Central memory CD8-positive, alpha-beta T cell (primary cell): ENCODE data around the gene NR2F1.

Source experiments
- ATAC-seq: fragments of 150-1000 bp; cut with Tn5 transposase; replicated peaks from 2 replicates; pipeline ENCODE4 v1.10.0; 2022; ENCODE audit warnings: mild to moderate bottlenecking, moderate FRiP score, moderate number of reproducible peaks; ENCODE audit not compliant: poor library complexity, severe bottlenecking; ENCODE audit errors: extremely low read depth
- DNase-seq, 2 donors: peaks; one replicate each; pipeline ENCODE4 v3.0.0; 2021; ENCODE audit warnings: low spot score in 2 of 2
- H3K27ac Mint-ChIP-seq: one replicate; pipeline ENCODE4 v1.8.0; 2022; ENCODE audit warnings: low read depth, mild to moderate bottlenecking, moderate library complexity, mixed read lengths
- H3K27me3 Mint-ChIP-seq: one replicate; pipeline ENCODE4 v1.8.0; 2022; ENCODE audit warnings: mixed read lengths
- H3K36me3 Mint-ChIP-seq: one replicate; pipeline ENCODE4 v1.8.0; 2022; ENCODE audit warnings: mild to moderate bottlenecking, moderate library complexity, mixed read lengths; ENCODE audit not compliant: insufficient read depth
- H3K4me1 Mint-ChIP-seq: one replicate; pipeline ENCODE4 v1.8.0; 2022; ENCODE audit warnings: mixed read lengths
- H3K4me3 Mint-ChIP-seq: one replicate; pipeline ENCODE4 v1.8.0; 2022; ENCODE audit warnings: mild to moderate bottlenecking, moderate library complexity, mixed read lengths
- H3K9me3 Mint-ChIP-seq: one replicate; pipeline ENCODE4 v1.8.0; 2022; ENCODE audit warnings: mixed read lengths

Gene NR2F1

GRCh38 chr5:93600409-93601070, 17.5 kb downstream of the NR2F1 start:
- ATAC-seq: no peak
- no peaks in the 10 kb centered on the region for H3K27me3 Mint-ChIP-seq
- peaks cover 7% of the 10 kb centered on the region for H3K36me3 Mint-ChIP-seq
- H3K4me3 Mint-ChIP-seq: no peak overlapping the region
- no peaks in the 10 kb centered on the region for H3K9me3 Mint-ChIP-seq
- H3K4me1 Mint-ChIP-seq: peaks cover 16% of the 10 kb centered on the region
- no peak overlapping the region for H3K27ac Mint-ChIP-seq
- no peak for DNase-seq

DNA sequence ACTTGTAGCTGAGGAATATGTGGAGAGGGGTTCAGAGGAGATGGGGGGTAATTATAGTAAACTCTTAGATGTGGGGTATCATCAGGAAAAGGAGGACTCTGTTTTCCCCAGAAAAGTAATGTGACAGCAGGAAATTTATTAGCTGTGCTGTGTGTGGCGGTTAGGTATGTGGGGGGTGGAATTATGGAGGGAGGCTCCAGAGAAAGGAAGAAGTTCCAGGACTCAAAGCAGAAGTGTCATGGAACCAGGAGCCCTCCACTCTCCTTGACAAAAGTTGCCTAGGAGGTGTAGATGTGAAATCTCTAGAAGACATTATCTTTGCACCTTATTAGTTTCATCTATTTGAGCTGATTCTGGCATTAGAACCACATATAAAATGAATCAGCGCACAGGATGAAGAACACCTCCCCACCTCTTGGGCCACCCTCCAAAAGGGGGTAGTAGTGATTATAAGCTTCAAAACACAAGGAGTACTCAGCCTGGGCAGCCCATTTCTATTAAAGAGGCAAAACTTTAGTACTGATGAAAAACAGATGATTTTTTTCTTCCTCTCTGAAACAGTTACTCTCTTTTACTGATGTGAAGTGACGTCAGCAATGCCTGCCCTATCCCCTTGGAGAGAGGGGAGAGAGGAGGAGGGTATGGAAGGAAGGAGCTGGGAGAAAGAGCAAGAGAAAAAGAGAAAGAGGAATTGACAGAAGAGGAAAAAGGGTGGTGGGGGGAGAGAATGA, 18.2 kb downstream of the NR2F1 start:
- peaks cover 6% of the 10 kb centered on the region for H3K36me3 Mint-ChIP-seq
- H3K27me3 Mint-ChIP-seq: no peaks in the 10 kb centered on the region
- no peak overlapping the region for H3K27ac Mint-ChIP-seq

GRCh38 chr5:93601802-93602155, 18.8 kb downstream of the NR2F1 start:
- no peak overlapping the region for H3K27ac Mint-ChIP-seq
- H3K27me3 Mint-ChIP-seq: no peaks in the 10 kb centered on the region
- no peak overlapping the region for H3K4me3 Mint-ChIP-seq

More for the DNA sequence above, 18.2 kb downstream of the NR2F1 start:
- no peak for ATAC-seq
- Mint-ChIP-seq H3K4me3 (no peak overlapping the region), H3K4me1 (peaks cover 11% of the 10 kb centered on the region), H3K9me3 (no peaks in the 10 kb centered on the region)
- no peak for DNase-seq

GRCh38 chr5:93602241-93603077, 19.4 kb downstream of the NR2F1 start:
- Mint-ChIP-seq H3K36me3 (peaks cover 5% of the 10 kb centered on the region), H3K27ac (no peak overlapping the region), H3K27me3 (no peaks in the 10 kb centered on the region), H3K4me1 (peaks cover 9% of the 10 kb centered on the region), H3K4me3 (no peak overlapping the region), H3K9me3 (no peaks in the 10 kb centered on the region)
- no peak for DNase-seq
- no peak for ATAC-seq

More at GRCh38 chr5:93601802-93602155, 18.8 kb downstream of the NR2F1 start:
- no peaks in the 10 kb centered on the region for H3K9me3 Mint-ChIP-seq
- H3K36me3 Mint-ChIP-seq: peaks cover 5% of the 10 kb centered on the region
- DNase-seq (no peak), ATAC-seq (no peak)
- H3K4me1 Mint-ChIP-seq: peaks cover 6% of the 10 kb centered on the region

GRCh38 chr5:93603078-93603792, 20.2 kb downstream of the NR2F1 start:
- no peak overlapping the region for H3K27ac Mint-ChIP-seq

DNA sequence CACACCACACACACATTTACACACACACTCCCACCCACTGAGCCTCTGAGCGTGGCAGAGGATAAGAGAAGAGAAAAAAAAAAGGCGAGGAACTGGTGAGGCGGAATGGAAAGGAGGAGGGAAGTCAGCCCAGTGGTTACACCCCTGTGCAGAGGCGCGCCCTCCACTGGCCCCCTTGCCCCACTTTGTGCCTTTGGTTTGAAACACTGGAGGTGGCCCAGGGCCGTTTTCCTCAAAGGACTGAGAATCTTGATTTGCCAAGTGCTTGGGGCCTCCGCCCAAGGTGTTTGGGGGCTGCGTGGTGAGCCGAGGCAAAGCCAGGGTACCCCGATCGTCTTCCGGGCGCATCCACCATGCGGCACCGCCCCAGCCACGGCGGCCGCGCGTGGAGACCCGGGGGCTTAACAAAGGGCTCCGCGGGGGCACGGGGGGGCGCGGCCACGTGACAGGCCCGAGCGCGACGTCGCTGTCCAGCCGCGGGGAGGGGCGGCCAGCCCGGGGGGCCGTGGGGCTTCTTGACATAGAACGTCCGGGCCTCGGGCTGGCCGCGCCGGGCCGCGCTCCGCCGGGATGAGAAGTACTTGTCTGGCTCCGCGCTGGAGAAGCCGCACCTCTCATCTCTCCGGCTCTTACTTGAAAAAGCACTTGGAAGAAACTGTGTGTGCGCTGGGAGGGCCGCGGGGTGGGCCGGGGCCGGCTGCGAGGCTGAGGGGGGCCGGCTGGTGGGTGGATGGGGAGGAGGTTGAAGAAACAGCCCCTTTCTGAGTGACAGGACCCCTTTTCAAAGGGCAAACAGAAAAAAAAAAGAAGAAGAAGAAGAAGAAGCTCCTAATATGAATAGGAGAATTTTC, 21.0 kb downstream of the NR2F1 start:
- H3K4me1 Mint-ChIP-seq: peaks cover 15% of the 10 kb centered on the region
- H3K4me3 Mint-ChIP-seq: no peak overlapping the region
- H3K9me3 Mint-ChIP-seq: no peaks in the 10 kb centered on the region
- H3K27me3 Mint-ChIP-seq: no peaks in the 10 kb centered on the region
- peaks cover 5% of the 10 kb centered on the region for H3K36me3 Mint-ChIP-seq
- no peak overlapping the region for H3K27ac Mint-ChIP-seq
- ATAC-seq: no peak
- DNase-seq: no peak

More at GRCh38 chr5:93603078-93603792, 20.2 kb downstream of the NR2F1 start:
- Mint-ChIP-seq H3K27me3 (no peaks in the 10 kb centered on the region), H3K4me1 (peaks cover 15% of the 10 kb centered on the region), H3K9me3 (no peaks in the 10 kb centered on the region), H3K4me3 (no peak overlapping the region), H3K36me3 (peaks cover 5% of the 10 kb centered on the region)
- DNase-seq (no peak), ATAC-seq (no peak)

DNA sequence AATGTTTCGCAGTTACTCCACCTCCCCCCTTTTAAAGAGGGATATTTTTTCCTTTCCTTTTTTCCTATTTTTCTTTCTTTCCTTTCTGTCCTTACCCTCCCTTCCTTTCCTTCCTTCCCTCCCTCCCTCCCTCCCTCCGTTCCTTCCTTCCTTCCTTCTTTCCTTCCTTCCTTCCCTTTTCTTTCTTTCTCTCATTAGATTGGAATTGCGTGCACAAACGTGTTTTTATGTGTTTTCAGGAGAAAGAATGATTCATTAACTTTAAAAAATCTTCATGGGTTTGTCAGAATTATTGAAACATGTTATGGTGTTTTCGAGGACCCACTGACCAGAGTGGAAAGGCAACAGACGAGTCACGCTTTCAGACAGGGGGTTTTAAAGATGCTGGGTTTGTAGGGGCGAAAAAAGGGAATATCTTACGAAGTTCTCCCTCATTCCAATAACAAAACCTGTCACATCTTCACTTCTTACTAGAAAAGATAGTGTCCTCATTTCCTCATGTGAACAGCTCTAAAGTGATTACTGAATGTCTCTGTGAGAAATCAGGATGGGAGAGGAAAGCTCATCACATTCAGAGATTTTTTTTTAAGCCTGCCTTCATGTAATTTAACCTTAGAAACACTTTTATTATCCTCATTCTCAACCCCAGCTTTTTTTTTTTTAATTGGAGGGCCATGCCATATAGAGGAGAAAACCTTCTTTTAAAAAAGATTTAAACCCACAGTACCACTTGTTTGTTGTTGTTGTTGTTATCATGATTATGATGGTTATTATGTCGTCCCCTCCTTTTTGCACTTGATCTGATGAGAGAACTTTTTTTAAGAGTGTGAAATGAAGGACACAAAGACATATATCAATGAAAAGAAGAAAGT, 21.9 kb downstream of the NR2F1 start:
- Mint-ChIP-seq H3K4me1 (peaks cover 15% of the 10 kb centered on the region), H3K36me3 (peaks cover 5% of the 10 kb centered on the region), H3K27me3 (no peaks in the 10 kb centered on the region), H3K27ac (no peak overlapping the region), H3K4me3 (no peak overlapping the region), H3K9me3 (no peaks in the 10 kb centered on the region)
- no peak for DNase-seq
- ATAC-seq: no peak

GRCh38 chr5:93606382-93606752, 23.3 kb downstream of the NR2F1 start:
- peaks cover 5% of the 10 kb centered on the region for H3K36me3 Mint-ChIP-seq
- H3K27ac Mint-ChIP-seq: no peak overlapping the region
- no peaks in the 10 kb centered on the region for H3K9me3 Mint-ChIP-seq
- H3K4me3 Mint-ChIP-seq: no peak overlapping the region
- DNase-seq (no peak), ATAC-seq (no peak)
- H3K4me1 Mint-ChIP-seq: peaks cover 15% of the 10 kb centered on the region
- no peaks in the 10 kb centered on the region for H3K27me3 Mint-ChIP-seq

DNA sequence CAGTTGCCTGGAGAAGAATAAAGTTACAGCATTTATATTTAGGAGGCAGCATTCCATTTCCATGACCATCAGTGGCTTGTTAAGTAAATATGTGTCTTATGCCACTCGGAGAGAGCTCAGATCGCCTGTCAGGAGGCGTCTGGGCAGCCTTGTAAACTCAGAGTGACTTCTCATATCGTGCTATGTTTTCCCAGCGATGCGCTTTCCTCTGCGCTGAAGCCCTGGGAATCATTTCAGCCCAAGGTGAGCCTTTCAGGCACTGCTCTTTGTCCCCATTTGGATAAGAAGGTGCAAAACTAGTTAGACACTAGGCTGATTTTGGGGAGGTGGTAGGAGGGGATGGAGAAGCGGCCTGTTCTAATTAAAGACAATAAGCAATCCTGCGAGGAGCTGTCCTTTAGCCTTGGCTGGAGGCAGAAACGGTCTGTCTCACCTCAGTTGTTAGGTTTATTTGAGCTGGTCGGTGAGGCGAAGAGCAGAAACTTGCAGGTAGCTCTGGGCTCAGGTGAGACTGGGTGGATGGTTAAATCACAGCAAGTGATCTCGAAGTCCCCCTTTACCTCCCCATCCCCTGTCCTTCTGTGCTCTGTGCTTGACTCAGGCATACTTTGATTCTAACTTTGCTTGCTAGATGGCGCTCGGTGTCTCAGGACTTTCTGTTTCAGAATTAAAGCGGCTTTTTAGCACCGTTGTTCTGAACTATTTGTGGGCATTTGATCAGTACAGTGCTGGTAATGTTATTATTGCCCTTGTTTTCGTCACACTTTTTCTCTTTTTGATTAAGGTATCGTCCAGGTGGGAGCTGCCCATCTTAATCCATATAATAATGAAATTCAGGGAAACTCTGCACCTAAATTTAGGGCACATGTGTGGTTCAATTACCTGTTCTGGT, 24.6 kb downstream of the NR2F1 start:
- ATAC-seq (peak; percentile 62), DNase-seq (no peak)
- Mint-ChIP-seq H3K4me3 (no peak overlapping the region), H3K27me3 (no peaks in the 10 kb centered on the region), H3K36me3 (peaks cover 9% of the 10 kb centered on the region), H3K27ac (no peak overlapping the region), H3K9me3 (no peaks in the 10 kb centered on the region), H3K4me1 (peaks cover 27% of the 10 kb centered on the region)

- no peak overlapping the region for H3K27ac Mint-ChIP-seq
Measured at GRCh38 chr5:93608855-93609254, 25.8 kb downstream of the NR2F1 start.

More at GRCh38 chr5:93608855-93609254, 25.8 kb downstream of the NR2F1 start:
- Mint-ChIP-seq H3K9me3 (no peaks in the 10 kb centered on the region), H3K27me3 (no peaks in the 10 kb centered on the region), H3K4me3 (no peak overlapping the region), H3K4me1 (peaks cover 30% of the 10 kb centered on the region), H3K36me3 (peaks cover 6% of the 10 kb centered on the region)
- DNase-seq (no peak), ATAC-seq (no peak)
